Inflammatory macrophage treated with lipopolysaccharide for 4 hours (primary cell): ENCODE results near the gene ARNT2.

Source experiments
- DNase-seq: peaks from one replicate; pipeline ENCODE4 v3.0.0-alpha.2; 2020

ARNT2 gene

DNA sequence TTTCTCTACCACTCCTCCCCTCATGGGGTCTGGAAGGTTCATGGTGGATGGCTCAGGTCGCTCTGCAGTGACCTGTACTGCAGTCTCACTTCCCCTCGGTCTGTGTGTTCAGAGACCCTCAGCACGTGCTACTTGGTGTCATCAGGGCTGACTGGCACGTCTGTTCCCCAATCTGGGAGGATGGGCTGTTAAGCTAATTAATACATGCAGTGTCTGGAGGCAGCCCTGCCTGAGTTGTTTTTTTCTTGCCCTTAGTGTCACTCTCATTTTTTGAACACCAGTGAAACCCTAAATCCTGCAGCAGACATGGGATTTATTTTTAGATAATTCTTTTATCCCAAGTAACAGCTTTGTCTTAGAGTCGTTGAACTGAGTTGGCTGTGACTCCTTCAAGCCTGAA, 64.6 kb downstream of the ARNT2 start:
- no peak for DNase-seq

DNA sequence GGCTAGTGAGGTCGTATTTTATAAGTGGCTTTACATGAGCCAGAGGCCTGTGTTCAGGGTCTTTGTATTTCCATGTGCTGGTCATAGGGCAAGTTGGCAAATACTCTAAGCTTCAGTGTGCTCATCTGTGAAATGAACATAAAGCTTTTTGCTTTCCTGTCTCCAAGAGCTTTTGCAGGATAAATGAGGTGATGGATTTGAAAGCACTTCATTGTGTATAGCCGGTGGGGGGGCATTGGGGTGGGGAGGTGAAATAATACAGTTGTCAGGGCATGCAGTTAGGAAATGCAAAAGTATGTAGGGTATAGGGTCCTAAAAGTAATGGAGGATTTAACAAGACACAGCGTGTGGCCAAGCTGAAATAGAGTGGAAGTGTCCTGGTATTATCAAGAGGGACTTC, 67.7 kb downstream of the ARNT2 start:
- DNase-seq, result no peak

DNA sequence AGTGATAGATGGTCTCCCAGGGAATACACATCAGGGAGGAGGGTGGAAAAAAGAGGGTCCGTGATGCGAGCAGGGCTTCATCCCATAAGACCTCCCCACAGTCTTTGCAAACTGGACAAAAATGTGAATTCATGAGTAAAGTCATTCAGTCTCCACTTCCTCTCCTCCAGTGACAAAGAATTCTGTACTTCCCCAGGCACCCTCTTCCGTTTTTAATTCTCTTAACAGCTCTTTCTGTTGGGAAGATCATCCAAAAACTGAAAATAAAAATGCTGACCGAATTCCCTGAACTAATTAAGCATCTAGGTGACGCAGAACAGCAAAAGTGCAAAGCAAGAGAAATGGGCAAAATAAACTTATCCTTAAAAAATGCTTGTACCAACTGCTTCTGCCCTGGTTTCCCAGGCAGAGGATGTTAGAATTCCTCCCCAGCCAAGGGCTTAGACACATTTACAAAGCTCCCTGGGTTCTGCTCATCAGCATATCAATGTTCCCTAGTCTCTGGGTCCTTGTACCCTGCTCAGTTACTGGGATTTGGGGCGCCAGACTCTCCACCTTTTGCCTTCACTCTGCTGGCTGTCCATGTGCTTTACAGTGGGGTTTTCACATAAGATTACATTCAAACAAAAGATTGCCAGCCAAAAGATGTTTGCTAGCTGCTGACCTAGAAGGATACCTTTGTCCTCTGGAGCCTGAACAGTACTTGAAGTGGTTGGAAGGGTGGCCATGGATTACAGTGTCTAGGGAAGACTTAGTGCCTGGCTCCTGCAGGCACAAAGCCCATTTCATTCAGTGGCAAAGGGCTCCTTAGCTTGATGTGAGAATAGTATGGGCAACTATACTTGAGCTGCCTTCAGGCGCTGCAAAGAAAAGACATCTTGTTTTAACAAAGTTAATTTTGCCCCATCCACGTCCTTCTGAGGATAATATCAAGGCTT, 69.4 kb downstream of the ARNT2 start:
- DNase-seq, result peak; percentile 87

DNA sequence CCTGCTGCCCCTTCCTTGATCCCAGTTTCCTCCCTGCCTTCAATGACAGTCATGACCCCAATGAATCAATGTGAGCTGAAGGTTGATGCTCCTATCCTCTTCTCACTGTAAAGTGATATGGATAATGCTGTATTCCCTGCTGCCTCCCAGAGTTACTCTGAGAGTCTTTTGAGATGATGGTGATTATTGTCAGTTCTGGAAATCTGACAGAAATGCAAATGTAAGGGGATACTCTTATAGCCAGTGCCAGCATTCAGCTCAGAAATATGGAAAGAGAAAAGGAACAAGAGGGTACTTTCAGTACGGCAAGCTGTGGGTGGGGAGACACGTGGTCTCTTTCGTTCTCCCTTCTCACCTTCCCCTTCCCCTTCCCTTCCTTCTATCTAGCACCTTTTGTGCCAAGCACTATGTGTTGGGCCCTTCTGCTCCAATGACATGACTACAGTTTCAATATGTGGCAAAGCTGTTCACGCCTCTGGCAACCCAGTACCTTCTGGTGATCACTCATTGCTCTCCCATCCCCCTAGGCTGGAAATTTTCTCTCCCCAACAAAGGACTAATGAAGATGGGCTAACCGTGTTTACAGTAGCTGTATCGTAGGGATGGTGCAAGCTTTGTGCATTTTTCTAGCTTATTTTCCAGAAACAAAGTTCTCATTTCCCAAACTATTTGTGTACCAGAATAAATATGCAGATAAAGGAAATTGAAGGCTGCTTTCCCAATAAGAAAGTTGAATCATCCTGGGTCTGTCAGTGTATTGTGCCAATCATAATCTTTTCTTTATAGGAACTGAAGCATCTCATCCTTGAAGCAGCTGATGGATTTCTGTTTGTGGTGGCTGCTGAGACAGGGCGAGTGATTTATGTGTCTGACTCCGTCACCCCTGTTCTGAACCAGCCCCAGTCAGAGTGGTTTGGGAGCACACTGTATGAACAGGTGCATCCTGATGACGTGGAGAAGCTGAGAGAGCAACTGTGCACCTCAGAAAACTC, 70.3 kb downstream of the ARNT2 start:
- DNase-seq, result peak; percentile 40

DNA sequence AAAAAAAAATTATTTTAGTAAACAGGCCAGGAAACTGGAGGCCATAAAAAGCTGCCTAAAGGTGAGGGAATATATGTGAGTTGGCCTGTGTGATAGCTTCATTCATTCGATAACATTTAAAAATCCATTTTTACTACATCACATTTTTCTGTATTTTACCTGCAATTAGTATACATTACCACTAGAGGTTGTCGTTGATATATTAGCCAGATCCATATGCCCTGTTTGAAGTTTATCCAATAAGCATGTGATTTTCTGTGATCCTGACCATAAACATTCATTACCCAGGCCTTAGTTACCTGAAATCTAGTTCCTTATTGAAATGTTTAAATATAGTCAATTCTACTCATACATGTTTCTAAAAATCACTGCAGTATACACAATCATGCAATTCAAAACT, 71.4 kb downstream of the ARNT2 start:
- DNase-seq, result no peak

DNA sequence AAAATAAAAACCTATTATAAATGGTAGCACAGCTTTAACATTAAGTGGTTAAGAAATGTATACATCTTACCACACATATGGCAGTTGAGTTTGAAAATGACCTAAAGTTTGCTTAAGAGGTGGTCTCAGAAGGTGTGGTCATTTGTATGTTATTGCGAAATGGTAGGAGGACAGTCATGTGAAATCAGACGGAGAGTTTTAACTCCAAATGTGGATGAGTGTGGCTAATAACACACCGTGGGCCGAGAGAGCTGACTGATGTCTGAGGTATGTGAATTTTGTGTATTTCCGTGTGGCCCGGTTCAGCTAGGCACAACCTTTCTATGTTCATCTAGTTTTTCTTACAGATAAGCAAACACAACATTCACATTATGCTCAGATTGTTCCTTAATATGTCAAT, 71.9 kb downstream of the ARNT2 start:
- DNase-seq, result no peak

DNA sequence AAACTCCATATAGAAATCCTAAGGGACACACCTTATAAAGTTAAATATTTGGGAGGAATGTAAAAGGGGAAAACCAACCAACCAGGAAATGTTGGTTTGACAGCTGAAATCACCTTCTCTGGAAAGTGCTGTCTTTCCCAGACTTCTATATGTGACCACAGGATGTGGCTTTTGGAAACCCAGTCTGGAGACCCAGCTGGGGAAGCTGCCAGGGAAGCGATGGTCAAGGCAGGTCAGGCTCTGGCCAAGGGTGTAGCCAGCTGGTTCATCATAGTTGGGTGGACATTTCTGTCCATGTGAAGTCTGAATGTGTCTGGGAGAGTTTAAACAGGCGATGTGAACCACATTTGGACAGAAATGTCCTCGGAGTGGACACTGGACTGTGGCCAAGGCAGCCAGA, 73.9 kb downstream of the ARNT2 start:
- no peak for DNase-seq

DNA sequence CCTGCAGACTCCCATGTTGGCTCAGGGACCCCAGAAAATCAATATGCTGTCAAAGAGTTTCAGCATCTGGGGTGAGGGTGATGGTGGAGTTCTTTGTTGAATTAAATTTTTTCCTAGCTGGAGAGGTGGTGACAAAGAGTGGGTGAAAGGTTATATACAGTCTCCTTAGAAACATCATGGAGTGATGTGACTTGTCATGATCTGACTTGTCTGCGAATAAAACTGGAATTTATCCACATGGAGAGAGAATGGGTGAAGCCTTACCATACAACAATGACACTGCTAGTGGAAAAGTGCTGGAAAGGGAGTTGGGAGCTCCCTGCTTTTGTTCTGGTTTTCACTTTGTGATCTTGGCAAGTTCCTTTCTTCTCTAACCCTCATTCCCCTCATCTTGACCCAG, 75.0 kb downstream of the ARNT2 start:
- no peak for DNase-seq

DNA sequence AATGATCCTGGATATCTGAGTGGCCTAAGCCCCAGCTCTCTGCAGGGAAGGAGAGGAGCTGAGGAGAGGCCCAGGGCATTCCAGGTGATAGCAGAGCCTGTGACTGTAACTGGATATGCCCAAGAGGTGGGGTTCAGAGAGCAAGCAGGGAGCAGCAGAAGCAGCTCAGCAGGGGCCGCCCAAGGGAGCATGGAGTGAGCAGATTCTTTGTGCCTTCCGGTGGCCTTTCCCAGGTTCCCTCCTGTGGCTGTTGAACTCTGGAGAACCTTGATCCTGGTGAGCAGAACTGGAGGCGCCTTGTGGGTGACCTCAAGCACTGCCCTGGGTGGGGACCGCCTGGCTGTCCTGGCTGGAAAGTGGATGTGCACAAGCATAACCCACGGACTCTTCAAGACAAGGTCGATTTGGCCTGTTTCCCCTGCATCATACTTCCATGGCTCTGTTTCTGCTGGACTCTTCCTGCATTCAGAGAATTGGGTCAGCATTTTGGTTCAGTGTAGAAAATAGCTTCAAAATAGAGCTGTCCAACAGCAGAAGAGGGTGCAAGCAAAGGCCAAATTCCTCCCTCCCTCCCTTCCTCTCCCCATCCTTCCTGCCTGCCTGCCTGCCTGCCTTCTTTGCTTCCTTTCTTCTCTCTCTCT, 76.1 kb downstream of the ARNT2 start:
- DNase-seq, result no peak

DNA sequence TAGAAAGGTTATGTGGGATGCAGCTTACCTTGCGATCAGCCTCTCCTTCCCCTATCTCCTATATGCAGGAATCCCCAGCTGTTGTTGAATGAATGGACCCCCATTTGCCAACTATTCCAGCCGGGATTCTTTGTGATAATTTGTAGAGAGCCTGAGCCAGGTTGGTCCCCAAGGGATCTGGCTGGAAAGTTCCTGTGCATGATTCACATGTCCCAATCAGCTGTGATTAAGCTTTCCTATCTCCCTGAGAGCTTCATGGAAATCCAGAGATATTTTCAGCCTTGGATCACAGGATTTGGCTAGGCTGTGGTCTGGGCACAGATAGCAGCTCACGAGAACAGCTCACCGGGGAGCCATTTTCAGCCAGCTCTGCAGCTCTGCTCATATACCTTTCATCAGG, 76.7 kb downstream of the ARNT2 start:
- DNase-seq, result no peak

DNA sequence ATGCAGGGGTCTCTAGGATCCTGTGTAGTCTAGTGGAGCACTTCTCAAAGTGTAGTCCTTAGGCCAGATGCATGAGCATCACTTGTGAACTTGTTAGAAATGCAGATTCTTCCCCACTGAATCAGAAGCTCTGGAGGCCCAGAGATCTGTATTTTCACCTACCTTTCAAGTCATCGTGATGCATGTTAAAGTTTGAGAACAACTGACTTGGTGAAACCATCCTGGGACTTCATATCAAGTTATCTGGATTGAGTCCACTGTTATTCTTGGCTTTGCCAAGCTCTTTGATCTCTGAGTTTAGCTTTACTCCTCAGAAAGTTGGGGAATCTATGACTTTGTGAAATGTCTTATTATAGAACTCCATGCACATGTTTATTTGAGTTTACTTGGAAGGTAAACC, 78.5 kb downstream of the ARNT2 start:
- DNase-seq, result no peak

DNA sequence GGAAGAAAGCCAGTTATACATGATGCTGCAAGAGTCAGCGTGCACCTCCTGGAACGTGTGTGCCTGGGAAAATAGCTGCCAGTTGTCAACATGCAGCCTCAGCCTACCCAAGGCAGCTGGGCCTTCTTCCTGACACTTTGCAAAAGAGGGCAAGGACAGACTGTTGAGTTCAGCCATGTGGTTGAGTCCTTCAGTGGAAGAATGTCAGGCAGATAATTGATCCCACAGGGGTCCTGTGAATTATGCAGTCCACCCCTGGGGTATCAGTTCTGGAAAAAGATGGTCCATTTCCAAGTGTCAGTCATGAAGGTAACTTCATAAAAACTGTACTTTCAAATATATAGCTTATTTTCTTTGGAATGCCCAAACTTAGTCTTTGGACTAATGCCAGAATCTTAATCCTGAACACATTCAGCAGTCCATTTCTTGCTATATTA, 79.6 kb downstream of the ARNT2 start:
- no peak for DNase-seq

DNA sequence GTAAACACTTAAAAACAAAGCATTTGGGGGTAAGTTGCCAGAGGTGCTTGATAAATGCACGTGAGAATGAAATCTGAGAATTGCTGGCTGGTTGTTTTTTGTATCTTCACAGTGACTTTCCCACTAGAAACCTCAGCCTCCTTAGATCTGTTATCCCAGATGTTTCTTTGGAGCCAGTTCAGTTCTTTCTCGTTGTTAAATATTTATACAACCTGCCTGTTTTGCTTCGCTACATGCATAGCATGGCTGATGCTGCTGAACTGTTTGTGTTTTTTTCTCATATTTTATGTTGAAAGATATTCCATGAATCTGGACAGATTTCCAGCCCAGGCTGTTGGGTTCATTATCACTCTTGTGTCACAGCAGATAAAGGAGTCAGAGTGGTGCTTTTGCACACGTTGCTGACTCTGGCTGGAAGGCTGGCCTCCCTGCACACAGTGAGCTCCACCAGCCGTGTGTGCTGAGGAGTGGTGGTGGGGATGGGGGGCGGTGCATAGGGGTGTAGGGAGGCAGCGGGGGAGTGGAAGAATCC, 80.2 kb downstream of the ARNT2 start:
- DNase-seq, result no peak

DNA sequence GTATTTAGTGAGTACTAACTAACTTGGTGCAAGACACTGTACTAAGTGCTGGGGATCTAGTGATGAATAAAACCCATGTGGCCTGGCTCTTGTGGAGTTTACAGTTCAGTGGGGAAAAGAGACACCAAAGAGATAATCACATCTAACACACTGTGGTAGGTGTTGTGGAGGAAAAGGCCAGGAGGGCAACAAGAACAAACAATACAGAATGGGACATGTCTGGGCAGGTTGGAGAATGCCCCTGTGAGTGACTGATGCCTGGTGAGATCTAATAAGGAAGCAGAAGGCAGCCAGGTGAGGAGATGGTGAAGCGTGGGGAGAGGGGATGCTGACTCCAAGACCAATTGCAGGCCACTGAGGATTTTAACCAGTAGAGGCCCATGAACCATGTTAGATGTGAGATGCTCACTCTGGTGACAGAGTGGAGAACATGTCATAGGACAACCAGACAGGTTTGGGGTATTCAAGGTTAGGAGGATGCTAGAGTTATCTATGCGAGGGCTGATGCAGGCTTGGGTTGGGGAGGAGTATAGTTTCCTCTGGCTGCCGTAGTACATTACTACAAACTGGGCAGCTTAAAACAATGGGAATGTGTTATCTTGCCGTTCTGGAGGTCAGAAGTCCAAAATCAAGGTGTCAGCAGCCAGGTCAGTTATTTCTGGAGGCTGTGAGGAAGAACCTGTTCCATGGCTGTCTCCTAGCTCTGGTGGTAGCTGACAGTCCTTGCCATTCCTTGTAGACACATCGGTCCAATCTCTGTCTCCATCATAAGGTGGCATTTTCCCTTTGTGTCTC, 81.4 kb downstream of the ARNT2 start:
- DNase-seq, result no peak

DNA sequence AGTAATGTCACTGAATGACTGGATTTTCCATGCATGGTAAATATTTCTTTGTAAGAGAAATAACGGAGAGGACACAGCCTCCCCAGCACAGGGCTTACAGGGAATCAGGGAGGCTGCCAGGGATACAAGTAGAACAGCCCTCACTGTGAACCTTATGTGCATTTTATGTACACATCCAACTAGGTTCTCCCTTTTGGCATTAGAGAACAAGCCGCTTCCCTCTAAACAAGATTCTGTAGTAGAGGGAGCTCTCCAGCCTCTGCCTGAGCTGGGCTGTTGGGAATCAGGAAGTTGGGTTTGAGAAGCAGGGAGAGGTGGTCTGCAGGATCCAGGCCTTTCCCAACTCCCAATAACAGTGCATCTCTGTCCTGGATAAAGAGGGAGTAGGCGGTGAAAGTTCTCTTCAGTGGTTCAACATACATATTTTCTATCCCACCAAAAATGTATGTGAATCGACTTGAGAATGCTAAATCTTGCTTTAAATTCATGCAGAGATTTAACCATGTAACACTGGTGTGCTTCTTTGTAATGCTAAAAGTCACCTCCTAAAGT, 83.7 kb downstream of the ARNT2 start:
- DNase-seq, result no peak

DNA sequence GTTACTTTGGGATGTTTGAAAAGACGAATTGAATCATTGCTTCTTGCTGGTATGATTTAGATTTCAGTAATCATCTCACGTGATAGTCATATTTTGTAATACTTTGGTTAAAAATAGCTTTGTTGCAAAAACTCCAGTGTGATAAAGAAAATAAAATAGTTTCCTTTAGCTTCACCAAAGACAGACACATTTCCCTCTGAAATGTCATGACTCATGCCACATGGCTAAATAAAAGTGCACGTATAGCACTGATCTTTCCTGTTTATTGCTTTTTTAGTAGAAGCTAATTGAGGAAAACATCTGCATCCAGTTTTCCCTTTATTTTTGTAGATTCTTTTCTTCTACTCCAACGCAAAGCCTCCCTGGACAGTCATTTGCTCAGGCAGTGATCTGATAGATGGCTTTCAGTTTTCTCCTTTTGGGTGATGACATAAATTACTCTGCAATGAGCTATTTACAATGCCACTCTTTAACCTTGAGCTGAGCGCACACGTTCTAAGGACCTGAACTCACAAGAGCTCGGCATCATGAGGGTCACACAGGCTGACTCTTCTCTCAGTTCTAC, 84.9 kb downstream of the ARNT2 start:
- peak; percentile 78 for DNase-seq

DNA sequence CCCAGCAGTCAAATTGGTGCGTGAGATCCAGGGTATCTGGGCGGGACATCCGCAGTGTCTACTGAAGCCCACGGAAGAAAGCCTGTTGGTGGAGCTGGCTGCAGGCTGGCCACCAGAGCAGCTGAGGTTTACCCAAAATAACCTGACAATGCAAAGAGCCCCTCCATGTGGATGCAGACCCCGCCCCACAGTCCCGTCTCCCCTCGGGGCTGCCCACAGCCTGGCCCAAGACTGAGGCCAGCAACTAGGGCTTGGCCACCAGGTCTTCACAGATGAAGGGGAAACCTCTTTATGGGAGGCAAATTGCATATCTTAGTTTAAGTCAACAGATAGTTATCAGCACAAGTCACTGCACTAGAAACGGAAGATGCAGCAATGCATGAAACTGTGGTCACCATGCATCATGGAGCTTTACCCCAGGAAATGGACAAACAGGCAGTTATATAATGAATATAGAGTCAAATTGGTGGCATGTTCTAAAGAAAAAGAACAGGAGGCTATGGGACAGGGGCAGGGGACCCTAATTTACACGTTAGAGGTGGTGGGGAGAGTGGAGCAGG, 86.3 kb downstream of the ARNT2 start:
- no peak for DNase-seq

DNA sequence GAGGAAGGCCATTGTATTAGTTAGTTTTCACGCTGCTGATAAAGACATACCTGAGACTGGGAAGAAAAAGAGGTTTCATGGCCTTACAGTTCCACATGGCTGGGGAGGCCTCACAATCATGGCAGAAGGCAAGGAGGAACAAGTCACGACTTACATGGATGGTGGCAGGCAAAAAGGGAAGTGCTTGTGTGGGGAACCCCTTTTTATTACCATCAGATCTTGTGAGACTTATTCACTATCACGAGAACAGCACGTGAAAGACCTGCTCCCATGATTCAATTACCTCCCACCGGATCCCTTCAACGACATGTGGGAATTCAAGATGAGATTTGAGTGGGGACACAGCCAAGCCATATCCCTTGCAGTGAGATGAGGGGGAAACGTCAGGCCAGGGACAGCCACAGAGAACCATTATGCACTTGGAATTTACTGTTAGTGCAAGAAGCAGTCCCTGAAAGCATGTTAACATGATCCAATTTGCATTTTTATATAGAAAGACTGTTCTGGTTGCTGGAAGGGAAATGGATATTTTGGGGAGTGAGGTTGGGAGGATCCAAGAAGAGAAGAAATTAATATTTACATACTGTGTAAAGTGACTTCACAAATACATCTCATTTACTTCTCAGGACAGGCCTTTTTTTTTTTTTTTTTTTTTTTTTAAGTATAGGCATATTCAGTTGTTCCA, 87.1 kb downstream of the ARNT2 start:
- peak; percentile 66 for DNase-seq

DNA sequence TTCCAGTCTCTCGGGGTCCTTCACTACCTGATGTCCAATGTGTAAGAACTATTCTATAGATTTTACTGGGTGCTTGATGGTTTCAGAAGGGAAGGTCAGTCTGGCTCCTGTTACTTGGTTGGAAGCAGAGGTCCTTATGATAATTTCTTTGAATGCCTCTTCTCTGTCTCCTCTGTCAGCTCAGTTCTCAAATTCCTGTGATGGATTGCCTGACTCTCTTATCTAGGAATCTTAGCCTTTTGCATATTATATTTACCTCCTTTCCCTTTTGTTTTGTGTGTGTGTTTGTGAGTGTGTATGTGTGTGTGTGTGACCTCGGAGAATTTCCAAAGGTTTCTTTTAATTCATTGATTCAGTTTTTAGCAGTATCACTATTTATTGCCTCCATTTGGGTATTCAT, 88.2 kb downstream of the ARNT2 start:
- DNase-seq, result no peak

DNA sequence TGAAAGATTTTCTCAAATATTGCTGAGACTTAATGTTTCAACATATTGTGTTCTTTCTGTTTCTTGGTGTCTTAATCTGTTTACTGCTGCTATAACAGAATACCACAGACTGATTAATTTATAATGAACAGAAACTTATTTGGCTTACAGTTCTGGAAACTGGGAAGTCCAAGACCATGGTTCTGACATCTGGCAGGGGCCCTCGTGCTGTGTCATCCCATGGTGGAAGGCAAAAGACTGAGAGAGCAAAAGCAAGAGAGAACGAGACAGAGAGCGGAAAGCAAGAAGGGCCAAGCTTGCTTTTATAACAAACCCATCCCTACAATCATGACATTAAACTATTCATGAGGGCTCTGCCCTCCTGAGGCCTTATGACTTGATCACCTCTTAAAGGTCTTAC, 88.7 kb downstream of the ARNT2 start:
- DNase-seq, result no peak
